ENCODE measurements around the gene PCDH9. TPM values are rescaled to one million over a fixed set of nuclear protein-coding genes. Genes with fewer than 3 reads are reported as not detected.

The PCDH9 gene
- total RNA-seq, 2 donors from 2014 or later = 0.95 to 1.8 TPM

- peaks cover 24% of the 10 kb centered on the region for H3K4me1 Mint-ChIP-seq
- no peak for DNase-seq
Measured at GRCh38 chr13:66950666-66951065, 279.5 kb downstream of the PCDH9 start.

DNA sequence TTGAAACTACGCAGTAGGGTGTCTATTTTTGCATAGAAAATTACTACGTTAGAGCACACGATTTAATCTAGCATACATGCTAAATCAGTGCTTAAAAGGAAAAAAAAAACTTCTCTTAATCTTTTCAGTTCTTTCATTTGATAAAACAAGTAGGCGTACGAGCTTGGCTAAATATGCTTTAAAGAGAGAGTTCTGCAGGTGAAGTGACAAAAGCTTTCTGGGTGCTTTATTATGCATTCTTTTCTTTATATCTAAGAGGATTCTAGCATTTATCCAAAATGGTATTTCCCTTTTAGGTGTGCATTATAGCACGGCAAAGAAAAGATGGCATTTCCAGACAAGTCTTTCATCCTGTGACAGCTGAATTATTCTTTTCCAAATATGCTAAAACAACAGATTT is 281.2 kb downstream of the PCDH9 start:
- whole genome bisulfite sequencing, 2 experiments (ENCODE audit: insufficient coverage in 1 of 2, insufficient read length in 1 of 2) = 94 to 100% methylated on average over 2 to 6 of the region's 6 CpGs
- TF ChIP-seq CTCF (conservative IDR thresholded peaks at IDR 0.05) = no peak
- H3K9me3 Mint-ChIP-seq = no peaks in the 10 kb centered on the region
- no peak overlapping the region for H3K4me3 Mint-ChIP-seq
- H3K4me1 ChIP-seq (ENCODE audit: control insufficient read depth, insufficient read depth, low read length) = no peaks in the 10 kb centered on the region
- H3K27ac Mint-ChIP-seq = no peak overlapping the region
- H3K36me3 Mint-ChIP-seq (ENCODE audit: low read depth) = no peaks in the 10 kb centered on the region
- no peak overlapping the region for H3K9ac ChIP-seq (ENCODE audit: extremely low read depth, low read length, poor library complexity, severe bottlenecking)
- H3K27ac ChIP-seq (ENCODE audit: low read depth, low read length) = no peak overlapping the region
- peaks cover 24% of the 10 kb centered on the region for H3K4me1 Mint-ChIP-seq
- H3K27me3 ChIP-seq (ENCODE audit: control insufficient read depth, insufficient read depth, low read length, poor library complexity, severe bottlenecking) = no peaks in the 10 kb centered on the region
- no peak for DNase-seq
- H3K9me3 ChIP-seq (ENCODE audit: control insufficient read depth, low read length) = no peaks in the 10 kb centered on the region
- no peaks in the 10 kb centered on the region for H3K27me3 Mint-ChIP-seq (ENCODE audit: insufficient read depth)
- H3K36me3 ChIP-seq (ENCODE audit: control insufficient read depth, insufficient read depth, low read length) = no peaks in the 10 kb centered on the region
- H3K4me3 ChIP-seq (ENCODE audit: low read length) = no peak overlapping the region

More at GRCh38 chr13:66950666-66951065, 279.5 kb downstream of the PCDH9 start:
- H3K36me3 ChIP-seq (ENCODE audit: control insufficient read depth, insufficient read depth, low read length) = no peaks in the 10 kb centered on the region
- no peak overlapping the region for H3K27ac ChIP-seq (ENCODE audit: low read depth, low read length)
- no peaks in the 10 kb centered on the region for H3K27me3 Mint-ChIP-seq (ENCODE audit: insufficient read depth)
- TF ChIP-seq CTCF (conservative IDR thresholded peaks at IDR 0.05) = no peak
- no peaks in the 10 kb centered on the region for H3K36me3 Mint-ChIP-seq (ENCODE audit: low read depth)
- H3K27me3 ChIP-seq (ENCODE audit: control insufficient read depth, insufficient read depth, low read length, poor library complexity, severe bottlenecking) = no peaks in the 10 kb centered on the region
- no peaks in the 10 kb centered on the region for H3K9me3 Mint-ChIP-seq
- no peak overlapping the region for H3K9ac ChIP-seq (ENCODE audit: extremely low read depth, low read length, poor library complexity, severe bottlenecking)
- no peak overlapping the region for H3K4me3 ChIP-seq (ENCODE audit: low read length)
- H3K27ac Mint-ChIP-seq = no peak overlapping the region
- no peak overlapping the region for H3K4me3 Mint-ChIP-seq
- H3K9me3 ChIP-seq (ENCODE audit: control insufficient read depth, low read length) = no peaks in the 10 kb centered on the region
- H3K4me1 ChIP-seq (ENCODE audit: control insufficient read depth, insufficient read depth, low read length) = no peaks in the 10 kb centered on the region

DNA sequence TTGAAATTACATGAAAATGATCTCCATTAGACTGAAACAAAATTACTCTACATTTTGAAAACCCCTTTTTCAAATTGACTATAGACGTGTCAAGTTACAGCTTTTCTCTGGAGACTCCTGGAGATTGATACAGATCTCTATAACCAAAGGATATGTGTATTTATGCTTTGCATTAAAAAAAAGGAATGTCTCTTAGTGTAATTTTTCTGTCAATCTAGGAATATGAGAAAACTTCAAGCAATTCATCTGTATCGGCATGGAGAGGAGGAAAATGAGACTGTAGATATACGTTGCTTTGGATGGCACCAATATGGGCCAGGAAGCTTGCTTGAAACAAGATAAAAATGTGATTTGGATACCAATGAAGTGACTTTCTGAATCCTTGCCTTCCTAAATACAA is 286.6 kb downstream of the PCDH9 start:
- Mint-ChIP-seq H3K36me3 (ENCODE audit: low read depth) (no peaks in the 10 kb centered on the region), H3K27ac (no peak overlapping the region), H3K4me1 (no peaks in the 10 kb centered on the region), H3K9me3 (no peaks in the 10 kb centered on the region), H3K4me3 (no peak overlapping the region), H3K27me3 (ENCODE audit: insufficient read depth) (no peaks in the 10 kb centered on the region)
- Histone ChIP-seq H3K4me1 (ENCODE audit: control insufficient read depth, insufficient read depth, low read length) (no peaks in the 10 kb centered on the region), H3K36me3 (ENCODE audit: control insufficient read depth, insufficient read depth, low read length) (no peaks in the 10 kb centered on the region), H3K9ac (ENCODE audit: extremely low read depth, low read length, poor library complexity, severe bottlenecking) (no peak overlapping the region), H3K27ac (ENCODE audit: low read depth, low read length) (no peak overlapping the region), H3K9me3 (ENCODE audit: control insufficient read depth, low read length) (no peaks in the 10 kb centered on the region), H3K4me3 (ENCODE audit: low read length) (no peak overlapping the region), H3K27me3 (ENCODE audit: control insufficient read depth, insufficient read depth, low read length, poor library complexity, severe bottlenecking) (no peaks in the 10 kb centered on the region)
- DNase-seq = no peak
- 87 to 92% methylated on average over 2 to 3 of the region's 3 CpGs for WGBS, 2 experiments (ENCODE audit: insufficient coverage in 1 of 2, insufficient read length in 1 of 2)
- TF ChIP-seq CTCF (conservative IDR thresholded peaks at IDR 0.05) = no peak
